GM19239 (cell line): ENCODE measurements around the gene WFIKKN2.
"Not testable (repeated sequence)": the region's sequence is repeated elsewhere in the genome, so short reads cannot be mapped to it uniquely, and the experiment has no call there.

ENCODE experiments used
- DNase-seq: peaks from one replicate; pipeline ENCODE4 v3.0.0; 2011; ENCODE audit warnings: low spot score; ENCODE audit not compliant: insufficient read length
- FAIRE-seq: peaks from 2 replicates; lab custom pipeline; 2011; peaks lifted over from hg19 to GRCh38; lab: Jason Lieb, UNC

The WFIKKN2 gene

GRCh38 chr17:50835301-50836234 is at the start of gene WFIKKN2:
WFIKKN2 (plus strand) TSS chr17:50835586; CDS start chr17:50835938, 352 bp downstream.
- DNase-seq (no peak), FAIRE-seq (no peak)

GRCh38 chr17:50785946-50786570 is 49.3 kb upstream of the WFIKKN2 start:
- no peak for FAIRE-seq
- DNase-seq = no peak

GRCh38 chr17:50787106-50787505 is 48.3 kb upstream of the WFIKKN2 start:
- FAIRE-seq (no peak), DNase-seq (no peak)

- no peak for DNase-seq
- no peak for FAIRE-seq
Observed at GRCh38 chr17:50790618-50791017, 44.8 kb upstream of the WFIKKN2 start.

GRCh38 chr17:50792132-50792531 is 43.3 kb upstream of the WFIKKN2 start:
- FAIRE-seq (no peak), DNase-seq (no peak)

GRCh38 chr17:50793007-50793406 is 42.4 kb upstream of the WFIKKN2 start:
- DNase-seq (no peak), FAIRE-seq (no peak)

- DNase-seq (no peak), FAIRE-seq (no peak)
Observed at GRCh38 chr17:50794361-50794760, 41.0 kb upstream of the WFIKKN2 start.

- FAIRE-seq = no peak
- DNase-seq = no peak
Observed at GRCh38 chr17:50797135-50797810, 38.1 kb upstream of the WFIKKN2 start.

- DNase-seq (no peak), FAIRE-seq (no peak)
Observed at GRCh38 chr17:50798424-50799288, 36.7 kb upstream of the WFIKKN2 start.

GRCh38 chr17:50799582-50799981 is 35.8 kb upstream of the WFIKKN2 start:
- DNase-seq (no peak), FAIRE-seq (no peak)

GRCh38 chr17:50800196-50800700 is 35.1 kb upstream of the WFIKKN2 start:
- no peak for FAIRE-seq
- DNase-seq = no peak

- FAIRE-seq (no peak), DNase-seq (no peak)
Observed at GRCh38 chr17:50802609-50803571, 32.5 kb upstream of the WFIKKN2 start.

- DNase-seq = no peak
- no peak for FAIRE-seq
Observed at GRCh38 chr17:50803676-50804075, 31.7 kb upstream of the WFIKKN2 start.

GRCh38 chr17:50804749-50805475 is 30.5 kb upstream of the WFIKKN2 start:
- not testable (repeated sequence) for FAIRE-seq, DNase-seq

GRCh38 chr17:50805486-50805885 is 29.9 kb upstream of the WFIKKN2 start:
- FAIRE-seq = no peak

GRCh38 chr17:50806141-50806643 is 29.2 kb upstream of the WFIKKN2 start:
- DNase-seq (no peak), FAIRE-seq (no peak)

More at GRCh38 chr17:50805486-50805885, 29.9 kb upstream of the WFIKKN2 start:
- no peak for DNase-seq

GRCh38 chr17:50807009-50807408 is 28.4 kb upstream of the WFIKKN2 start:
- DNase-seq (no peak), FAIRE-seq (no peak)

GRCh38 chr17:50807675-50808074 is 27.7 kb upstream of the WFIKKN2 start:
- DNase-seq = no peak
- no peak for FAIRE-seq
